Right atrium auricular region (tissue), 2 donors: ENCODE data around the gene HMGN4. TPM values are rescaled to one million over a fixed set of nuclear protein-coding genes. Genes with fewer than 3 reads are reported as not detected.

Experiments used
- DNase-seq: peaks from one replicate; pipeline ENCODE4 v3.0.0-alpha.2; 2019; ENCODE audit warnings: low spot score
- H3K27ac ChIP-seq, 2 donors: fragments of 200-600 bp; sonication (generic); 1 replicate in 1 of 2; 2 replicates in 1 of 2; pipeline ENCODE4 v1.5.1; 2016 to 2019
- H3K27me3 ChIP-seq, 2 donors: fragments of 200-600 bp; sonication (generic); one replicate each; pipeline versions ENCODE4 v1.5.1 to v1.6.0; 2017 to 2019
- H3K36me3 ChIP-seq: fragments of 200-600 bp; sonication (generic); one replicate; pipeline ENCODE4 v1.5.1; 2016
- H3K4me1 ChIP-seq, 2 donors: fragments of 200-600 bp; sonication (generic); one replicate each; pipeline versions ENCODE4 v1.5.1 to v1.6.0; 2017 to 2019
- H3K4me3 ChIP-seq, 2 donors: fragments of 200-600 bp; sonication (generic); 1 replicate in 1 of 2; 2 replicates in 1 of 2; pipeline ENCODE4 v1.5.1; 2017 to 2019; ENCODE audit warnings: mild to moderate bottlenecking in 1 of 2, moderate library complexity in 1 of 2
- H3K9me3 ChIP-seq, 2 donors: fragments of 200-600 bp; sonication (generic); one replicate each; pipeline ENCODE4 v1.5.1; 2019
- total RNA-seq, 2 donors: library from RNA; depleted of rRNA; stranded (reverse); fragments of >200 nt; gene quantifications; one replicate each; pipeline ENCODE4 v1.1.0, GENCODE V29; 2016
- TF ChIP-seq, protein P1 (sequence below), 2 donors: fragments of 200-600 bp; sonication (generic); IDR thresholded peaks; one replicate each; pipeline ENCODE4 v1.5.1; 2019; ENCODE audit warnings: antibody characterized with exemption in 2 of 2

Gene HMGN4
- 10 to 100 TPM; 36.1 to 52.5 TPM for total RNA-seq

DNA sequence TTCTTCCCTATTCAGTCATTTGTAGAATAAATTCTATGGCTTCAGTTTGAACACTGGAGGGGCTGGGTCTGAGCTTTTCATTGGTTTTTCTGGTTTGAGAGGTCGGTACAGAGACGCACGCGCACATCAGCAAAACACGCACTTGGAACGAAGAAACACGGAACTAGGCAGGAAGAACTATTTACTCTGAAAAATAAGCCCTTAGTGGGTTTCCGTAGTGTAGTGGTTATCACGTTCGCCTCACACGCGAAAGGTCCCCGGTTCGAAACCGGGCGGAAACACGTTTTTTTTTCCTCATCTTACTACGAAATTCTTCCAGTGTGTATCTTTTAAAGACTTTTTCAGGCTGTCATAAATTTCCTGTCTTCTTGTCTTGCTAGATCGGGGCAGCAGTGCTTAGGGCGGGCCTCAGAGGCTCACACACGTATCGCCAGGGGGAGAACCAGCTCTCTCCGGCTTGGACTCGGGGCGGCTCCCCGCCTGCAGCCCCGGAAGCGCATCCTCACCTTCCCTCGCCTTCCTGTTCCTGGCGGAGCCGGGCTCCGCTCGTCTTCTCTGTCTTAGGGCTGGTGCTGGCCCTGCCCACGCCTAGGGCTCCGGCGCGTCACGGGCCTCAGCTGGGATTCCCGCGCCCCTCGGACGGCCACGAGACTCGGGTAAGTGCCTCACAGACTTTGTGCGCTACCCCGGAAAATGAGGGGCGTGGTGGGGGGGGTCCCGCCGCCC lies at the start of gene HMGN4:
TSS of gene HMGN4 (plus strand) at position 521 of the 726 bp plus-strand sequence. CDS start 6,841 bp downstream, outside the sequence.
- no peaks in the 10 kb centered on the region for H3K9me3 ChIP-seq
- H3K4me3 ChIP-seq = peak within 1 kb of the TSS; percentile 80 to 85
- no peaks in the 10 kb centered on the region for H3K27me3 ChIP-seq
- H3K27ac ChIP-seq = peak within 1 kb of the TSS; percentile 89
- TF ChIP-seq, protein P1, sequence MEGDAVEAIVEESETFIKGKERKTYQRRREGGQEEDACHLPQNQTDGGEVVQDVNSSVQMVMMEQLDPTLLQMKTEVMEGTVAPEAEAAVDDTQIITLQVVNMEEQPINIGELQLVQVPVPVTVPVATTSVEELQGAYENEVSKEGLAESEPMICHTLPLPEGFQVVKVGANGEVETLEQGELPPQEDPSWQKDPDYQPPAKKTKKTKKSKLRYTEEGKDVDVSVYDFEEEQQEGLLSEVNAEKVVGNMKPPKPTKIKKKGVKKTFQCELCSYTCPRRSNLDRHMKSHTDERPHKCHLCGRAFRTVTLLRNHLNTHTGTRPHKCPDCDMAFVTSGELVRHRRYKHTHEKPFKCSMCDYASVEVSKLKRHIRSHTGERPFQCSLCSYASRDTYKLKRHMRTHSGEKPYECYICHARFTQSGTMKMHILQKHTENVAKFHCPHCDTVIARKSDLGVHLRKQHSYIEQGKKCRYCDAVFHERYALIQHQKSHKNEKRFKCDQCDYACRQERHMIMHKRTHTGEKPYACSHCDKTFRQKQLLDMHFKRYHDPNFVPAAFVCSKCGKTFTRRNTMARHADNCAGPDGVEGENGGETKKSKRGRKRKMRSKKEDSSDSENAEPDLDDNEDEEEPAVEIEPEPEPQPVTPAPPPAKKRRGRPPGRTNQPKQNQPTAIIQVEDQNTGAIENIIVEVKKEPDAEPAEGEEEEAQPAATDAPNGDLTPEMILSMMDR (IDR thresholded peaks at IDR 0.05) = peak in 1 of 2 donors; percentile 16
- H3K4me1 ChIP-seq = peaks cover 0 to 36% of the 10 kb centered on the region in 2 donors
- H3K36me3 ChIP-seq = no peaks in the 10 kb centered on the region
- peak; percentile 88 for DNase-seq

DNA sequence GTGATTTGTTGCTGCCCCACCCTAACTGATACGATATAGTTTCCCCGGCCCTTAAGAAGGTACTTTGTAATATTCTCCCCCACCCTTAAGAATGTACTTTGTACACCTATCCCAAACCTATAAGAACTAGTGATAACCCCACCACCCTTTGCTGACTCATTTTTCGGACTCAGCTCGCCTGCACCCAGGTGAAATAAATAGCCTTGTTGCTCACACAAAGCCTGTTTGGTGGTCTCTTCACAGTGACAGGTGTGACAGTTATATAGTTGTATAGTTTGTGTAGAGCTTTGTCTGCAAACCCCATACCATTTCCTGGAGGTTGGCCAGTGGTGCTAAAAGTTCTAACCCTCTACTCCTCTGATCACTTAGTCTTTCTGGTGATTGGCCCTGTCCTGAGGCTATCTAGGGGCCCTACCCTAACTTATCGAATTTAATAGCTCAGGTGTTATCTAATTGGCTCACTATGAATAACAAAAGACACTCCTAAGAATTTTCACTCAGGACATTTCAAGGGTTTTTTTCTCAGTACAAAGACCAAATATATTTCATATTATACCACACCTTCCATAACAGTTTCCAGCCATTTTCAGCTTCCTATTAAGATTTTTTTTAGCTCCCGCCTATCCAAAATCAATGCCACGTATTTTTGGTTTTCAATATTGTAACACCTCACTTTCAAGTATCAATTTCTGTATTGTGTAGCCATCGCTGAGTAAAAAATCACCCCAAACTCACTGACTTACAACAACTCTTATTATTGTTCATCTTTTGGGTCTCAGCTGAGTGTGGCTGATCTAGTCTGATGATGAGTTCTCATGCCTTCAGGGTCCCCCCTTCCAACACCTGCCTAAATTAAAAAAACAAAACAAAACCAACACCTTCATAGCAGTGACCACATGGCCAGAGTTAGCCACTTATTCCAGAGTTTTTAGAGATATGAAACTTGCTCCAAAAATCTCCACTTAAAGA lies 47.9 kb upstream of the HMGN4 start:
- H3K9me3 ChIP-seq = no peaks in the 10 kb centered on the region
- TF ChIP-seq, protein P1 (IDR thresholded peaks at IDR 0.05) = no peak
- no peaks in the 10 kb centered on the region for H3K27me3 ChIP-seq
- H3K4me3 ChIP-seq = no peak overlapping the region
- no peaks in the 10 kb centered on the region for H3K4me1 ChIP-seq
- no peaks in the 10 kb centered on the region for H3K36me3 ChIP-seq
- no peak for DNase-seq
- no peak overlapping the region for H3K27ac ChIP-seq

DNA sequence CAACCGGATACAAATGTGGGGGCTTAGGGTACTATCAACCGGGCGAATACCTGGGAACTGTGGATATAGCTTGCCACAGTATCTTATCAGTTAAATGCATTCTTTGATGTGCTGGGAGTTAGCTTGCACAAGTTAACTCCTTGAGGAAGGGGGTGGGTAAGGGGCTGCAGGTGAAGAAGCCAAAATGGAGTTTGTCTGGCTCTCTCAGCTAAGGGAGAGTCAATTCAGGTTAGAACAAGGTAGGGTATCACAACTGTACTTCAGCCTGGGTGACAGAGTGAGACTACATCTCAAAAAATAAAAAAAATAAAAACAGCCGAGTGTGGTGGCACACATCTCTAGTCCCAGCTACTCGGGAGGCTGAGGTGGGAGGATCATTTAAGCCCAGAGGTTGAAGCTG lies 46.6 kb upstream of the HMGN4 start:
- Histone ChIP-seq H3K4me1 (no peaks in the 10 kb centered on the region), H3K27me3 (no peaks in the 10 kb centered on the region), H3K4me3 (no peak overlapping the region), H3K9me3 (no peaks in the 10 kb centered on the region), H3K27ac (no peak overlapping the region), H3K36me3 (no peaks in the 10 kb centered on the region)
- no peak for DNase-seq
- TF ChIP-seq, protein P1 (IDR thresholded peaks at IDR 0.05) = no peak

DNA sequence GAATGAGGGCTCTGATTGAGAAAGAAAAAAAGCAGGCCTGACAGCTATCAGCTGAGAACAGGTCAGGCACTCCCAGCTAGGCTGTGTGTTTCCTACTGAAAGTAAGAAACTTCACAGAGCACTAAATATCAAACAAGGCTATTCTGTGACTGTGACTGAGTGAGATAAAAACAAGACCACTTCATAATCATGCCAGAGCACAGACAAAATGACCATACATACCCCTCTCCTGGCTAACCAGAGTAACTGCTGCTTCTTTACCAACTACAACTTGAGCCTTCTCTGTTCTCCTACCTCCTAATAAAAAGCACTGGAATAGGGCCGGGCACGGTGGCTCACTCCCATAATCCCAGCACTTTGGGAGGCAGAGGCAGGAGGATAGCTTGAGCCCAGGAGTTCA lies 44.9 kb upstream of the HMGN4 start:
- H3K4me1 ChIP-seq = no peaks in the 10 kb centered on the region
- H3K27me3 ChIP-seq = no peaks in the 10 kb centered on the region
- no peak overlapping the region for H3K4me3 ChIP-seq
- no peak for DNase-seq
- no peaks in the 10 kb centered on the region for H3K36me3 ChIP-seq
- no peak overlapping the region for H3K27ac ChIP-seq
- H3K9me3 ChIP-seq = no peaks in the 10 kb centered on the region
- TF ChIP-seq, protein P1 (IDR thresholded peaks at IDR 0.05) = no peak

DNA sequence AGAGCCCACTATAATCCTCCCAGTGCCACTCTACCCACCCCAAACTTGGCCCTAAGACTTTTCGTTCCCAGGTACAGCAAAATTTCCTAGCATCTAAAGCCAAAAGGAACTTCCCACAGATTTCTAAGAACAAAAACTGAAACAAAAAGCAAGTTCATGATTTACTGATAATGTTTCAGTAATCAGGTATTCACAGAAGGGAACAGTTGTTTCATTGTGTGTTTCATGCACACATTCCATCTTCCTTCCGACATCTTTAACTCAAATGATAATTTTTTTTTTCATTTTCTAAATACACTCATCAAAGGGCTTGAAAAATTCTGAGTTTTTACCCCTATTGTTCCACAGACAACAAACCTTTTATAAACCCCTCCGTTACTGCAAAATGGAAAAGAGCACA lies 44.0 kb upstream of the HMGN4 start:
- Histone ChIP-seq H3K36me3 (no peaks in the 10 kb centered on the region), H3K27ac (no peak overlapping the region), H3K9me3 (no peaks in the 10 kb centered on the region), H3K27me3 (no peaks in the 10 kb centered on the region), H3K4me1 (no peaks in the 10 kb centered on the region), H3K4me3 (no peak overlapping the region)
- TF ChIP-seq, protein P1 (IDR thresholded peaks at IDR 0.05) = no peak
- no peak for DNase-seq
